Measurements from ENCODE around the gene SLC45A2.
A peak's percentile ranks its signal among the peaks of the same experiment; 100 is the strongest.

Gene SLC45A2

GRCh38 chr5:34005681-34006080 is 21.2 kb upstream of the SLC45A2 start:
- no peak for DNase-seq

GRCh38 chr5:34005211-34005610 is 20.7 kb upstream of the SLC45A2 start:
- DNase-seq: no peak

DNA sequence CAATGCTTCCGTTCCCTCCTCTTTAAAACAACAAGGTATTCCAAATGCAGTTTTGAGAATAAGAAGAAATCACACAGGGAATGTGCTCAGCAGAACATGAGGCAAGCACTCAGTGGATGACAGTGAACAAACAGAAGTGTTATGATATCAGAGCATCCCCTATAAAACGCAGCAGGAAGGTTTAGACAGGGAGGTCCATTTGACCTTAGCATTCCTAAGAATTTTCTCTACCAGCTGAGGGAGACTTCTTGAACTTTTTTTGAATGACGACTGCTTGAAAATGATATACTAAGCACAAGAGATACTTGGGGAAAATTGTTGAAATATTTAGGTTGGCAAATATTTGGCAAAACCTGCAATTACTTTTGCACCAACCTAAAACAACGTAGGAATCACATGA is 19.4 kb upstream of the SLC45A2 start:
- DNase-seq: no peak

DNA sequence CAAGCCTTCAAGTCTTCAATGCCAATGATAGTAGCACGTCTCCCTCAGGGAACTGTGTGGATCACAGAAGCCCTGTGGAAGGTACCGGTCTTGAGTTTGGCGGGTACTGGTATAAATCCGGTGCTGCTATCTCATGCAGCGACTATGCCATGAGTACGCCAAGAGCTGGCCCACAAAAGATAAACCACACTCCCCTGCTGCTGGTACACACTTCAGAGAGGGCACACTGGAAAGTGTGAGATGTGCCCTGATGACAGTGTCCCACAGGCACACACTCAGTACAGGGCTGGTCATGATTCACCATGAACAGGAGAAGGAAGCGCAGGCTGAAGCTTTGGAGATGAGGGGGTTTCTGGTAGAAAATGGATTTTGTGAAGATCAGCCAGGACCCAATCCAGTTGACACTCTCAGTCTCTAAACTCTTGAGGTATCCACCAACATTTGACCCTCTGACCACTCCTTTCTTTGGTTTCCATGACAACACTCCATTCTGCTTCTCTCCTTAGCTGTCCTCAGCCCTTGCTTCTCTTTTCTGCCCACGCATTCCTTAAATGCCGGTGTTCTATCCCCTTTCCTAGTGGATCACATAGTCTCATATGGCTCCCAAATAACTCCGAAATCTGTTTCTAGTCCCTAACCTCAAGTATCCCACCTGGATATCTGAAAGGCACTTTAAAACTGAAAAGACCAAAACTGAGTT is 18.3 kb upstream of the SLC45A2 start:
- DNase-seq: no peak

DNA sequence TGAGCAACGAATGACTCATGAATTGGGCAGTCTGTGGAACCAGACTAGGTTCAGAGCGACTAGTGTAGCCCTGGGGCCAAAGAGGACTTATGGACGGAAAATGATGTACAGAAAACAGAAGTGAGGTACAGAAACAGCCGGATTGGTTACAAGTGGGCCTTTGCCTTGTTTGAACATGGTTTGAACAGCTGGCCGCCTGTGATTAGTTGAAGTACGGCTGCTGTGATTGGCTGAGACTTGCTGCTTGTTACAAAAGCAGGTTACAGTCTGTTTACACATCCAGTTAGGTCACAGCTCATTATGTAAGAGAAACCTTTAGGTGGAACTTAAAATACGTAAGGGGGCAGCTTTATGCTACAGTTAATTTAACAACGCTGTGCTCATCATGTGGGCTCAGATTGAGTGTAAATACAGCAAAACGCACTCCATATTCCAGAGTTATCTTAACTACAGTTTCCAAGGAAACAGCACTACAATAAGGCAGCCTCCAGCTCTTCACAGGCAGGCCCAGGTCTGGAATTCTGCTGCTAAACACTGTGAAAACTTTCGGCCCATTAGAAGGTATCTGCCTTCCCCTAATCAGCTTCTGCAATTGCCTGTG is 16.8 kb upstream of the SLC45A2 start:
- no peak for DNase-seq

- no peak for DNase-seq
These were observed 15.5 kb upstream of the SLC45A2 start for GRCh38 chr5:33999978-34000377.

DNA sequence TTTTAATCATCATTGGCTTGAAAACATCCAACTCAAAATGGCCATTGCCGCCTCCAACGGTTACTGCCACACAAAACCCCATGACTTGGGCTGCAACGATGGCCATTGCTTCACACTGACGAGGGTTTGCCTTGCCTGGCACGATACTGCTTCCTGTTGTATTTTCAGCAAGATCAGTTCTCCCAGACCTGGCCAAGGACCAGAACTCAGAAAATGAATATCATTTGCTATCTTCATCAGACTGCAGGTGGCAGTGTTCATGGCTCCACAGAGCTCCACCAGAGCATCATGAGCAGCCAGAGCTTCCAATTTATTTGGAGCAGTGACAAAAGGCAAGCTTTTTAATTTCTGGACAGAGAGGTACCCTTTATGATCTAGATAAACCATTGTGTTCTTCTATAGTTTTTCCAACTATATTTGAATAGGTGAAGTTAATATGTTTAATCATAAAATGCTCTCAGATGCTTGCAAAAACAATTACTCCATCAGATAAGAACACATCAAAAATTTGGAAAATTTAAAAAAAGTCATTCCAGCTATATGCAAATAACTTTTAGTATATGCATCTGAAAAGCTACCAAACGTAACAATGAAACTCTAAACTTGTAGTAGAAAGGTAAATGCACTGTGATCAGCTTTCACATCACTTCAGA is 13.0 kb upstream of the SLC45A2 start:
- peak; percentile 93 for DNase-seq

DNA sequence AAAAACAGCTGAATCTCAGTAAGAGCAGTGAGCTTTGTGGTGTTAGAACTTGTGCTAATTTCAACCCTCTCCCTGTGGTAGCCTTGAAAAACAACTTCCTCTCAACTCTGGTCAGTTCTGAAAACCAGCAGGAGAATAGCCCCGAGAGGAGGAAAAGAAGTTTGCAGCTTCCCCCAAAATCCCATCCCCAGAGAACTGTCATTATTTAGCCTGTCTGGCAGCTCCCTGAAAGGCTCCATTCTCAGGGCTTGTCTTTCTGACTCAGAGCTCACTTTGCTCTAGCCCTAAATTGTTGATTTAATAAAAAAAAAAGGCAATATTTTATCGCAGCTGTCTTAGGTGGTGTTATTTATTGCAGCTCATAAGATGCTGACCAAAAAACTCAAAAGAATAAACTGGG is 11.4 kb upstream of the SLC45A2 start:
- no peak for DNase-seq

GRCh38 chr5:33994845-33995244 is 10.4 kb upstream of the SLC45A2 start:
- no peak for DNase-seq

- DNase-seq: no peak
These were observed 8.4 kb upstream of the SLC45A2 start for GRCh38 chr5:33992864-33993263.

DNA sequence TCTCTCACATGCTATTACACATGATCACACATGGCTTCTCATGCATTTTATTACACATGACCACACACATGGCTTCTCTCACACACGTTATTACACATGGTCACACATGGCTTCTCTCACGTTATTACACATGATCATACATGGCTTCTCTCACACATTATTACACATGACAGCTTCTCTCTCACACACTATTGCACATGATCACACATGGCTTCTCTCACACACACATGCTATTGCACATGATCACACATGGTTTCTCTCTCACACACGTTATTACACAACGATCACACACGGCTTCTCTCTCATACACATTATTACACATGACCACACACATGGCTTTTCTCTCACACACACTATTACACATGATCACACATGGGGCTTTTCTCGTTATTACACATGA is 954 bp upstream of the SLC45A2 start:
- DNase-seq: no peak

DNA sequence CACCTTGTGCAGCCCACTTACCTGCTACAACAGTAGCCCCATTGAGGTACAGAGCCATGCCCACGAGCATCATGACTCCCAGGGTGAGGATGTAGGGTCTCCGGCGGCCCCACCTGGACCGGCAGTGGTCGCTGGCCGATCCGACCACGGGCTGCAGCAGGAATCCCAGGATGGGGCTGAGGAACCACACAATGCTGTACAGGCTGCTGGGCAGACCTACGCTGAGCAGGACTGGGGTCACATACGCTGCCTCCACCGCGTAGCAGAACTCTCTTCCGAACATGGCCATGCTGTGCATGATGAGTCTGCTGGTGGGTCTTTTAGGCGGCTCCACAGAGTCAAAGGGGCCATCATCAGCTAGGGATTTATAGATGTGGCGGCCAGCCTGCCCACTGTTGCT is 315 bp downstream of the SLC45A2 start:
- no peak for DNase-seq

- DNase-seq: no peak
These were observed 2.9 kb downstream of the SLC45A2 start for GRCh38 chr5:33981408-33982162.

GRCh38 chr5:33980030-33980429 is 4.5 kb downstream of the SLC45A2 start:
- no peak for DNase-seq

DNA sequence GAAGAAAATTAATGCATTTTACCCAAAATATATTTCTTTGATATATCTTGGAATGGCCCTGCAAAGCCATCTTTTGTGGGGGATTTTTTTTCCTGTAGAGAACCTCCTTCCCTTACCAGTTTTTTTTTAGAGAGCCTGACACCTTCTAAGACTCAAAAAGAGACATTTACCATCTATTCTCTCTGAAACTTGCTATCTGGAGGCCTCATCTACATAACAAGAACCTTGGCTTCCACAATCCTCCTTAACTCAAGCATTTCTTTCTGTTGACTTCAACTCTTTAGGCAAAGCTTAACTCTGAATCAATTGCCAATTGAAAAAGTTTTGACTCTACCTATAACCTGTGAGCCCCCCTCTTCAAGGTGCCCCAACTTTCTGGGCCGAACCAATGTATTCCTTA is 6.2 kb downstream of the SLC45A2 start:
- no peak for DNase-seq

DNA sequence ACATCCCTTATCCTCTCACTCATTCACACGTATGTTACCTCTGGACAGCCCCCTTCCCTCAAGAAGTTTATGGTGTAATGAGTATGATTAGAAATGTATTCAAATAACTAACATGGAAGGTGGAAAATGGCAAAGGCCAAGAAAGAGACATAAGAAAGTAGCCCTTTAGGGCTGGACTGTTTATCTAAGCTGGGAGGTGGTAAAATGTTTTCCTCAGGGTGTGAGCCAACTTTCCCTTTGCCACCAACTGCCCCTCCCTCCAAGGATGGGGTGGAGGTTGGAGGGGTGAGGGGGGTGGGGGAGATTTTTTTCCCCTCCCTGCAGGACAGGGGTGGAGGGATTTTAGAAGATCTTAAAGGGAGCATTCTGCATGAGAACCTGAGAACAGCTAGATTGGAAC is 8.2 kb downstream of the SLC45A2 start:
- DNase-seq: no peak

- no peak for DNase-seq
These were observed 8.6 kb downstream of the SLC45A2 start for GRCh38 chr5:33975852-33976251.

GRCh38 chr5:33973271-33973670 is 11.2 kb downstream of the SLC45A2 start:
- no peak for DNase-seq

- peak; percentile 42 for DNase-seq
These were observed 14.7 kb downstream of the SLC45A2 start for GRCh38 chr5:33969572-33970452.

DNA sequence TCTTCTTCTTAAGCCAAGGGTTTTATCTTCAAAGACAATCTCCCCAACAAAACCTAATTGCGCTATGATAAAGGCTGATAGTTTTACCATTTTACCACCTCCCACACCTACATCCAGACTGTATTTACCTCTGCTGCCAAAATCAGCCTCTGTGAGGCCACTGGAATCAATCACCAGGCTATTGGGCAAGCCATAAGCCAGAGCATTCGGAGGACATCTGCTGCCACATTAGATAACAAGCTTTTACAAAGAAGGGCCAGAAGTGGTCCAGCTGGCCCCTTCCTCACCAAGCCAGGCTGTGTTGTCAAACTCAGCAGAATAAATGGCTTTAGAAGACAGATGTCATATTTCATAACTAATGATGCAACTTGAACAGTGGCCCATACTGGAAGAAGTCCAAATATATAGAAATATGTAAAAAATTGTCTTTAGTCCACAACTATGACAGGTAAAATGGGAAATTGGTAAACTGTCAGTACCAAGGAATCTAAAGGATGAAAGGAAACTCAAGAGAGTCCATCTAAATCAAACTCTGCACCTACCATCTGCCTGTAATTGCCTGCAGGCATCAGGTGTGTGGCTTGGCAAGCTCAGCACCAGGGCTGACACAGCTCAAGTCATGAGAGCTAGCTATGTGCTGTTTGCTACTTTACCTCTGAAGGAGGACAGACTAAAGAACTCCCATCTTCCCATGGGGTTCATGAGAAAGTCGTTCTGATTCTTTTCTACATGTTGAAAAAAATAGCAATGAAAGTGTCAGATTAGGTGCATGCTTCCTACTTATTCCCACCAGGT is 16.1 kb downstream of the SLC45A2 start:
- peak; percentile 94 for DNase-seq

GRCh38 chr5:33966805-33967204 is 17.7 kb downstream of the SLC45A2 start:
- DNase-seq: no peak
